ENCODE results near the gene AHSP.

Gene AHSP

GRCh38 chr16:31577411-31577810 lies 49.7 kb downstream of the AHSP start:
- DNase-seq, result no peak
- intact Hi-C loops (cut with DNase I), result no loop called here
